ENCODE data around the gene CAPN12. TPM values are rescaled to one million over a fixed set of nuclear protein-coding genes. Genes with fewer than 3 reads are reported as not detected.
"Not testable (repeated sequence)": the region's sequence is repeated elsewhere in the genome, so short reads cannot be mapped to it uniquely, and the experiment has no call there.

Gene CAPN12, protein sequence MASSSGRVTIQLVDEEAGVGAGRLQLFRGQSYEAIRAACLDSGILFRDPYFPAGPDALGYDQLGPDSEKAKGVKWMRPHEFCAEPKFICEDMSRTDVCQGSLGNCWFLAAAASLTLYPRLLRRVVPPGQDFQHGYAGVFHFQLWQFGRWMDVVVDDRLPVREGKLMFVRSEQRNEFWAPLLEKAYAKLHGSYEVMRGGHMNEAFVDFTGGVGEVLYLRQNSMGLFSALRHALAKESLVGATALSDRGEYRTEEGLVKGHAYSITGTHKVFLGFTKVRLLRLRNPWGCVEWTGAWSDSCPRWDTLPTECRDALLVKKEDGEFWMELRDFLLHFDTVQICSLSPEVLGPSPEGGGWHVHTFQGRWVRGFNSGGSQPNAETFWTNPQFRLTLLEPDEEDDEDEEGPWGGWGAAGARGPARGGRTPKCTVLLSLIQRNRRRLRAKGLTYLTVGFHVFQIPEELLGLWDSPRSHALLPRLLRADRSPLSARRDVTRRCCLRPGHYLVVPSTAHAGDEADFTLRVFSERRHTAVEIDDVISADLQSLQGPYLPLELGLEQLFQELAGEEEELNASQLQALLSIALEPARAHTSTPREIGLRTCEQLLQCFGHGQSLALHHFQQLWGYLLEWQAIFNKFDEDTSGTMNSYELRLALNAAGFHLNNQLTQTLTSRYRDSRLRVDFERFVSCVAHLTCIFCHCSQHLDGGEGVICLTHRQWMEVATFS
- polyA plus RNA-seq (ENCODE audit: insufficient read length), result 8.0 TPM
- long read RNA-seq, donor 1, partial matches to known transcripts, result 0 of 1 reads
- long read RNA-seq, donor 1, other reads (novel, unspliced or antisense), result 0 of 1 reads
- long read RNA-seq, donor 2, partial matches to known transcripts, result 0 of 1 reads
- long read RNA-seq, donor 2, other reads (novel, unspliced or antisense), result 0 of 1 reads
- long read RNA-seq, donor 3, partial matches to known transcripts, result 0 of 2 reads
- long read RNA-seq, donor 3, other reads (novel, unspliced or antisense), result 0 of 2 reads
- long read RNA-seq, donor 4, result 0 reads
- long read RNA-seq, donor 5, partial matches to known transcripts, result 0 of 1 reads
- long read RNA-seq, donor 5, other reads (novel, unspliced or antisense), result 0 of 1 reads
- long read RNA-seq, donor 6, partial matches to known transcripts, result 0 of 2 reads
- long read RNA-seq, donor 6, other reads (novel, unspliced or antisense), result 0 of 2 reads
- long read RNA-seq, donor 7, partial matches to known transcripts, result 0 of 3 reads
- long read RNA-seq, donor 7, other reads (novel, unspliced or antisense), result 0 of 3 reads
- long read RNA-seq, donor 8, partial matches to known transcripts, result 0 of 1 reads
- long read RNA-seq, donor 8, other reads (novel, unspliced or antisense), result 0 of 1 reads

GRCh38 chr19:38744298-38744681 lies at the start of gene CAPN12:
CAPN12 (minus strand) TSS chr19:38744474; CDS start chr19:38744165, 309 bp downstream.
- DNase-seq, result no peak

DNA sequence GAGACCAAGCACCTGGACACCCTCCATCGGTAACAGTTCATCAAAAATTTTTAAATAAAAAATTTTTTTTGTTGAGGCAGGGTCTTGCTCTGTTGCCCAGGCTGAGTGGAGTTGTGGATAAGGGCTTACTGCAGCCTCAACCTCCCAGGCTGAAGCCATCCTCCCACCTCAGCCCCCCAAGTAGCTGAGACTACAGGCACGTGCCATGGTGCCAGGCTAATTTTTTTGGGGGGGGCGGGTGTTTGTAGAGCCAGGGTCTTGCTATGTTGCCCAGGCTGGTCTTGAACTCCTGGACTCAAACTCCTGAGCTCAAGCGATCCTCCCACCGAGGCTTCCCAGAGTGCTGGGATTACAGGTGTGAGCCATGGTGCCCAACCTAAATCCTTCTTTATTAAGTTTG lies 49.4 kb upstream of the CAPN12 start:
- DNase-seq, result no peak

- DNase-seq, result no peak
Observed at GRCh38 chr19:38793177-38793576, 48.9 kb upstream of the CAPN12 start.

- no peak for DNase-seq
Observed at GRCh38 chr19:38792250-38793111, 48.2 kb upstream of the CAPN12 start.

DNA sequence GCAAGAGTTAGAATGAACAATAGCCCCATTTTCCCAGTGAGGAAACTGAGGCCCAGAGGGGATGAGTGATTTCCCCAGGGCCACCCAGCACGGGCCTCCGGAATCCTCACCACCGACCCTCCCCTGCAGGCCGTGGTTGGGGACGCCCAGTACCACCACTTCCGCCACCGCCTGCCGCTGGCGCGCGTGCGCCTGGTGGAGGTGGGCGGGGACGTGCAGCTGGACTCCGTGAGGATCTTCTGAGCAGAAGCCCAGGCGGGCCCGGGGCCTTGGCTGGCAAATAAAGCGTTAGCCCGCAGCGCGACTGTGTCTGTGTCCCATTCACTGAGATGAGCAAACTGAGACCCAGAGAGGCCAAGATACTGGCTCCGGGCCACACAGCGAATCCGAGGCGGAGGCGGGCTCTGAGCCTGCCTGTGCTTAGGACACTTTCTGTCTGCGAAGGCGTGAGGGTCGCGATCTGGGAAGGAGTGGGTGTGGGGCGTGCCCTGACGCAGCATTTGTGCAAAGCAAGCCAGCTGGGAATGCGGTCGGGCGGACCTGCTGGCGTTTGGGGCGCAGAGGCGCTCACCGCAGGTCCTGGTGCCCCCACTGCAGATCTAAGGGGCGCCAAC lies 47.3 kb upstream of the CAPN12 start:
- DNase-seq, result not testable (repeated sequence)

DNA sequence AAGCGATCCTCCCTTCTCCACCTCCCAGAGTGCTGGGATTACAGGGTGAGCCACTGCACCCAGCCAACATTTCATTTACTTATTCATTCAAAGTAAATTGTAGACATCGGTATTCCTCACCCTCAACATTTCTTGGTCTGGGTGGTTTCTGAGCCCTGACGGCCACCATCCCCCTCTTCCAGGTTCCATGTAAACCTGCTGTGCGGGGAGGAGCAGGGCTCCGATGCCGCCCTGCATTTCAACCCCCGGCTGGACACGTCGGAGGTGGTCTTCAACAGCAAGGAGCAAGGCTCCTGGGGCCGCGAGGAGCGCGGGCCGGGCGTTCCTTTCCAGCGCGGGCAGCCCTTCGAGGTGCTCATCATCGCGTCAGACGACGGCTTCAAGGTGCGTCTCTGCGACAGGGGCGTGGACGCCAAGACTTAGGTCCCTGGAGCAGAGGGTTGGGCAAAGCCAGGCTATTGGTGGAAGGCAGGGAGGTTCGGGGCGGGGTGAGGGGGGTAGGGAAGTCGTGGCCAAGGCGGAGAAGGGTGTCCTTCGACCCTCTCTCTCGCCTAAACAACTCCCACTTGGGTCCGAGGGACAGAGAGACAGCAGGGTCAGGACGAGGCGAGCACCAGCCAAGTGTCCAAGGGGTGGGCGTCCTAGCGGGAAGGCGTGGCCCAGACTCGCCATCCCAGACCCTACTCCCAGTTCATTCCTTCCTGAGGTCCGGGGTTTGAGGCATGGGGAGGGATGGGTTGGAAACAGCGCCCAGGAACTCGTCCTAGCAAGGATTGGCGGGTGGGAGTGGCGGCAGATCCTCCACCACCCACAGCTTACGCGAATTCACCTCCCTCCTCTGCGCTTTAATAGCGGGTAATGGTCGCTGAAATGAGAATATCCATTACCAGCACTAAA lies 46.5 kb upstream of the CAPN12 start:
- not testable (repeated sequence) for DNase-seq

GRCh38 chr19:38788478-38789243 lies 44.4 kb upstream of the CAPN12 start, which contains the start of gene LGALS7B:
LGALS7B (plus strand) TSS chr19:38789200; CDS start chr19:38789227, 27 bp downstream.
- no peak for DNase-seq

- DNase-seq, result no peak
Observed at GRCh38 chr19:38786572-38787265, 42.4 kb upstream of the CAPN12 start.

GRCh38 chr19:38786061-38786460 lies 41.8 kb upstream of the CAPN12 start:
- not testable (repeated sequence) for DNase-seq

DNA sequence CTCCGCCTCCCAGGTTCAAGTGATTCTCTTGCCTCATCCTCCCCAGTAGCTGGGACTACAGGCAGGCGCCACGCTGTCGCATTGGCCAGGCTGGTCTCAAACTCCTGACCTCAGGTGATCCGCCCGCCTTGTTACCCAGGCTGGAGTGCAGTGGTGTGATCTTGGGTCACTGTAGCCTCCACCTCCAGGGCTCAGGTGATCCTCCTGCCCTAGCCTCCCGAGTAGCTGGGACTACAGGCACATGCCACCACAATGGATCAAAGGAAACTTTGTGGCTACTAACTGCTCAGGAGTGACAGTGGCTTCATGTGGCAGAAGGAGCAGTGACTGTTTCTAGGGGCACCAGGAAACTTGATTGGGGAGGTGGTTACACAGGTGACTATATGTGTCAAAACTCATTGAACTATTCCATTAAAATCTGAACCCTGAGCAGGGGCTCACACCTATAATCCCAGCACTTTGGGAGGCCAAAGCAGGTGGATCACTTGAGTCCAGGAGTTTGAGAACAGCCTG lies 41.0 kb upstream of the CAPN12 start:
- DNase-seq, result no peak

- DNase-seq, result no peak
Observed at GRCh38 chr19:38784224-38784623, 40.0 kb upstream of the CAPN12 start.

DNA sequence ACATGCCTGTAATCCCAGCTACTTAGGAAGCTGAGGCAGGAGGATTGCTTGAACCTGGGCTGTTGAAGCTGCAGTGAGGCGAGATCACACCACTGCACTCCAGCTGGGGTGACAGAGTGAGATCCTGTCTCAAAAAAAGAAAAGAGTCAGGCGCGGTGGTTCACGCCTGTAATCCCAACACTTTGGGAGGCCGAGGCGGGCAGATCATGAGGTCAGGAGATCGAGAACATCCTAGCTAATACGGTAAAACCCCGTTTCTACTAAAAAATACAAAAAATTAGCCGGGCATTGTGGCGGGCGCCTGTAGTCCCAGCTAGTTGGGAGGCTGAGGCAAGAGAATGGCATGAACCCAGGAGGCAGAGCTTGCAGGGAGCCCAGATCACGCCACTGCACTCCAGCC lies 37.9 kb upstream of the CAPN12 start:
- not testable (repeated sequence) for DNase-seq

GRCh38 chr19:38781058-38781457 lies 36.8 kb upstream of the CAPN12 start:
- DNase-seq, result no peak

- no peak for DNase-seq
Observed at GRCh38 chr19:38780443-38780842, 36.2 kb upstream of the CAPN12 start.

GRCh38 chr19:38778733-38779132 lies 34.5 kb upstream of the CAPN12 start:
- no peak for DNase-seq

GRCh38 chr19:38774181-38774950 lies 30.1 kb upstream of the CAPN12 start:
- DNase-seq, result no peak
